Hematopoietic multipotent progenitor cell treated with erythropoietin and hydrocortisone succinate and interleukin-3 and kit ligand, for 15 days (in vitro differentiated cells): ENCODE data around the gene CYFIP2.
"Not testable (repeated sequence)": the region's sequence is repeated elsewhere in the genome, so short reads cannot be mapped to it uniquely, and the experiment has no call there.

Source experiments
- DNase-seq: peaks from one replicate; pipeline ENCODE4 v3.0.0-alpha.2; 2015; ENCODE audit warnings: low spot score

CYFIP2 gene

GRCh38 chr5:157265714-157266285 is at the start of gene CYFIP2:
TSS of gene CYFIP2 (plus strand) at chr5:157266123. CDS start at chr5:157285362, 19,239 bp downstream.
- DNase-seq: peak; percentile 45

- no peak for DNase-seq
Observed at GRCh38 chr5:157216391-157217142, 49.4 kb upstream of the CYFIP2 start.

- no peak for DNase-seq
Observed at GRCh38 chr5:157217289-157218024, 48.5 kb upstream of the CYFIP2 start.

- no peak for DNase-seq
Observed at GRCh38 chr5:157219491-157220271, 46.2 kb upstream of the CYFIP2 start.

GRCh38 chr5:157221959-157222358 is 44.0 kb upstream of the CYFIP2 start:
- no peak for DNase-seq

GRCh38 chr5:157222506-157223230 is 43.3 kb upstream of the CYFIP2 start:
- DNase-seq: no peak

DNA sequence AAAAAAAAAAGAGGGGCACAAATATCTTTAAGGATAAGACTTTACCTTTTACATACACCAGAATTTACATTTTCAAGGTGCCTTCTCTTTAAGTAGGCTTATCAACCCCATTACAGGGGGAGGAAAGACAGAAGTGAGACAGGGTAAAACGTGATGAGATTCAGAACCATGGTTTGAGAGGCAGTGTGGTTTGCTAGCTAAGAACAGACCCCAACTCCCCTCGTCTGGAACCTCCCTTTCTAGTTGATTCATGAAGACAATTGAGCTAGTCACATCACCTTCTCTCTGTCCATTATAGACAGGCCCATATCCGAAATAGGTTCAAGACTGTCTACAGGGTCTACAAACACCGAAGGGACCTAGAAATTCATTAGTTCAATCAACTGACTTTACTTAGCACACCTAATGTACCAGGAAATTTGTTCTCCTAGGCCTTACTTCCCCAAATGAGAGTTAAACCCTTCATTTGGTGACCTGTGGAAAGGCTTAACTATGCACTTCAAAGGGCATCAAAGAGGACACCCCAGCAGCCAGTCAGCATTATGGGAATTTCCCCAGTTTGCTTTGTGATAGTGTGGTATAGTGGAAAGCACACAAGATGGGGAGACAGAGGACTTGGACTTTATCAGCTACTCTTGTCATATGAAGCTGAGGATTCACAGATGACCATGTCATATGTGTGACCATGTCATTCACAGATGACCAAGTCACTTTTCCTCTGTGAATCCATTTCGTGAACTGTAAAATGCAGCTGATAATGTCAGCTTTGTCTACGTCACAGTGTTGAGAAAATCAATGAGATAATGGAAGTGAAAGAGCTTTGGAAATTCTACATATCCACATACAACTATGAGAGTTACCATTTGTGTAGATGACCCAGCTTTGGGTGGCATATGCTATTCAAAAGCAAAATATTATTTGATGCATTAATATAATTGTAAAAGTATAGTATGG is 40.2 kb upstream of the CYFIP2 start:
- no peak for DNase-seq

DNA sequence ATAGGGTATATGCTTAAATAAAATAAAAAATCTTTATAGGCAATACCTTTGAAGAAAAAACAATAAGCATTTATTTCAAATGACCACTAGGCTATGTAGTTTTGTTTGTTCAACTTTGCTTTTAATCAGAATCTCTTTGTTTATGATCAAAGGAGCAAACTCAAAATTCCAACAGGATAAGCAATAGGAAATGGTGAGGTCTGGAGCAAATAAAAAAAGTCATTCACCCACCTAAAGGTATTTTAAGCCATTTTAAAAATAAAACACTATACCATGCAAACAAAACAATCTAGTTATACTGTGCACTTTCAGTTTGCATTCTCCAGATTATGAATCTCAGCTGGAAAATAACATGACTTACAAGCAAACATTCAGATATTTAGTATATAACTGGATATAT is 35.3 kb upstream of the CYFIP2 start:
- no peak for DNase-seq

- no peak for DNase-seq
Observed at GRCh38 chr5:157232706-157233105, 33.2 kb upstream of the CYFIP2 start.

GRCh38 chr5:157233515-157233914 is 32.4 kb upstream of the CYFIP2 start:
- no peak for DNase-seq

- DNase-seq: no peak
Observed at GRCh38 chr5:157236423-157236822, 29.5 kb upstream of the CYFIP2 start.

GRCh38 chr5:157241483-157241882 is 24.4 kb upstream of the CYFIP2 start:
- DNase-seq: no peak

- not testable (repeated sequence) for DNase-seq
Observed at GRCh38 chr5:157244704-157245103, 21.2 kb upstream of the CYFIP2 start.

- no peak for DNase-seq
Observed at GRCh38 chr5:157245476-157245875, 20.4 kb upstream of the CYFIP2 start.

DNA sequence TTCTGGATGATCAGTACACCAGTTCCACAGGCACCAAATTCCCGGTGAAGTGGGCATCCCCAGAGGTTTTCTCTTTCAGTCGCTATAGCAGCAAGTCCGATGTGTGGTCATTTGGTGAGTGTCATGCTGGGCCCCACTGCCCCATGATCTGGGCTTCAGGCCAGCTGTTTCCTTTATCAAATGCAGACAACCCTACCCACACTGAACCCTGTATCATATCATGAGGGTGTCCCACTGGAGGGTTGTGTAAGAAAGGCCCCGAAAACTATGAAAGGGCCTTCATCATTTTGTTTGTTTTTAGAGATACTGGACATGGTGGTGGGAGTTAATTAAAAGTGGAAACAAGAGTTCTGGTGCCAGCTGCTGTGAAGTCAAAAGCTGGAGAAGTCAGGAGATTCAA is 20.0 kb upstream of the CYFIP2 start:
- no peak for DNase-seq

DNA sequence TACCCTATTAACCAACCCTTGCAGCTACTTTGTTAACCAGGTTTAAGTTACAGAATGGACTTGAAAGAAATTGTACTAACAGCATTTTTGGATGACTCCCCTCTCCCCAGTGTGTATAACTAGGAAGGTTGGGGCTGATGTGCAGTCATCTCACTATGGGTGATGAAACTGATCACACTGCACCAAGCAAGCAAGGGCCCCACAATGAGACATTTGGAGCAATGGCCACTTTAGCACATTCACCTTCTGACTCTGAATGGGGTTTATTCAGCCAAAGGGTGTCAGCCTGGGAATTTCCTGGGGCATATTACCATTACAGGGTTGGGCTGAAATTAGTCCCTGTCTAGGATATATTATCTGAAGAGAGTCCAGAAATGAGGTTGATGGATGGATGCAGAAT is 18.7 kb upstream of the CYFIP2 start:
- no peak for DNase-seq

- DNase-seq: no peak
Observed at GRCh38 chr5:157248821-157249470, 17.0 kb upstream of the CYFIP2 start.

DNA sequence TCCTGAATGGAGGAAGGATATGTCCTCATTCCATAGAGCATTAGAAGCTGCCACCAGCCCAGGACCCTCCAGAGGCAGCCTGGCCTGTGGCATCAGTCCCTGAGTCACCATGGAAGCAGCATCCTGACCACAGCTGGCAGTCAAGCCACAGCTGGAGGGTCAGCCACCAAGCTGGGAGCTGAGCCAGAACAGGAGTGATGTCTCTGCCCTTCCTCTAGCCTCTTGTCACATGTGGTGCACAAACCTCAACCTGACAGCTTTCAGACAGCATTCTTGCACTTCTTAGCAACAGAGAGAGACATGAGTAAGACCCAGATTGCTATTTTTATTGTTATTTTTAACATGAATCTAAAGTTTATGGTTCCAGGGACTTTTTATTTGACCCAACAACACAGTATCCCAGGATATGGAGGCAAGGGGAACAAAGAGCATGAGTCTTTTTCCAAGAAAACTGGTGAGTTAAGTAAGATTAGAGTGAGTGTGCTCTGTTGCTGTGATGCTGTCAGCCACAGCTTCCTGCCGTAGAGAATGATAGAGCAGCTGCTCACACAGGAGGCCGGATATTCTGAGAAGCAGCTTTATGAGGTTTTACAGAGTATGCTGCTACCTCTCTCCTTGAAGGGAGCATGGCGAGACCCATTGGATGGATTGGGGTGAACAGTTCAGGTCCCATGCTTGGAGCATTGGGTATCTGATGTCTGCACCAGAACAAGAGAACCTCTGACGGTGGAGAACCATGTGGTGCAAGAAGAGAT is 13.0 kb upstream of the CYFIP2 start:
- no peak for DNase-seq

GRCh38 chr5:157253547-157253946 is 12.4 kb upstream of the CYFIP2 start:
- peak; percentile 11 for DNase-seq
